HG03442 (cell line): ENCODE data around the gene L1CAM.

Source experiments
- ATAC-seq: cut with Tn5 transposase; IDR thresholded peaks from one replicate; pipeline ENCODE4 v1.9.1; 2021; ENCODE audit warnings: mild to moderate bottlenecking, moderate library complexity; ENCODE audit not compliant: unreplicated experiment

The L1CAM gene

DNA sequence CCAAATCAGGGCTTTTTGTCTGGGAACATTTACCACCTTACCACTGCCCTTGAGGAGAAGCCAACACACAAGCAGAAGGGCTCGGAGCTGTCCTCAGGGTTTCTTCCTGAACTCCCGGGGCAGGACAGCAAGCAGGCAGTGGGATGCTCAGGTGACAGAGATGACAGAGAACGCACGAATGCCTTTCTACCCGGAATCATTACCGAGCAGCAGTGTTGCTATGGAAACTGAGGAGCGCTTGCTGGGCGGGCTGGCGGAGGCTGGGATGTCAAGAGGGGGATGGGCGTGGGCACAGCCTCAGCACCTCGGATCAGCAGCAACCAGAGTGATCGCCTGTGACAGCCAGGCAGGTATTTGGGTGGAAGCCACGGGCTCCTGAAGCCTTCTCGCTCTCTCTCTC lies 73.8 kb downstream of the L1CAM start:
- ATAC-seq, result no peak
